GM12878 (cell line): Measurements from ENCODE around the gene INF2. TPM values are rescaled to one million over a fixed set of nuclear protein-coding genes. Genes with fewer than 3 reads are reported as not detected.

Experiments
- ATAC-seq: fragments of 200-7000 bp; cut with Tn5 transposase; 3 replicates; pipeline ENCODE4 v1.9.1; 2020; ENCODE audit warnings: mild to moderate bottlenecking, moderate library complexity
- Bru-seq: library from RNA; stranded (reverse); fragments of 400-500 nt; gene quantifications from one replicate; lab custom pipeline; 2021; lab: Mats Ljungman, UMichigan
- BruChase-seq, 2 experiments: library from RNA; stranded (reverse); fragments of 400-500 nt; gene quantifications; one replicate each; lab custom pipeline; 2021; lab: Mats Ljungman, UMichigan
- BruUV-seq: library from RNA; stranded (reverse); fragments of 400-500 nt; replicated peaks from 2 replicates; lab custom pipeline; 2021; lab: Mats Ljungman, UMichigan
- CTCF ChIA-PET: fragments of 300-600 bp; sonication (Branson Sonifier 250); formaldehyde crosslinking; extraction: SDS; loops from one replicate; lab custom pipeline; 2021; ENCODE audit warnings: inconsistent platforms; lab: Yijun Ruan, JAX
- POLR2A ChIA-PET: fragments of 350-600 bp; formaldehyde crosslinking; extraction: SDS; loops from one replicate; lab custom pipeline; 2021; ENCODE audit warnings: inconsistent platforms; lab: Charles Lee
- RAD21 ChIA-PET: fragments of 300-600 bp; sonication (Branson Sonifier 250); formaldehyde crosslinking; loops from one replicate; lab custom pipeline; 2023; ENCODE audit warnings: antibody characterized with exemption; ENCODE audit not compliant: unreplicated experiment; lab: Charles Lee
- SMC1A ChIA-PET: fragments of 300-600 bp; sonication (Branson Sonifier 250); formaldehyde crosslinking; loops from one replicate; lab custom pipeline; 2023; ENCODE audit not compliant: unreplicated experiment, uncharacterized antibody; lab: Charles Lee
- DNase-seq: peaks from one replicate; pipeline ENCODE4 v3.0.0-alpha.2; 2011; ENCODE audit warnings: low read depth, low spot score
- FAIRE-seq: peaks from 3 replicates; lab custom pipeline; 2011; peaks lifted over from hg19 to GRCh38; lab: Jason Lieb, UNC
- H2AFZ ChIP-seq: 2 replicates; pipeline ENCODE4 v1.6.0; 2011; ENCODE audit warnings: low read depth, low read length, control low read depth; ENCODE audit not compliant: control insufficient read depth
- H3K27ac ChIP-seq: 2 replicates; pipeline ENCODE4 v1.5.1; 2011; ENCODE audit warnings: control low read depth; ENCODE audit not compliant: control insufficient read depth, insufficient read depth
- H3K27me3 ChIP-seq, 2 experiments: replicated peaks in 1 of 2; 2 replicates each; pipeline versions ENCODE4 v1.6.0 to v1.6.1; 2011; ENCODE audit warnings: low read length in 1 of 2; ENCODE audit not compliant: control insufficient read depth in 2 of 2, insufficient read depth in 2 of 2
- H3K36me3 ChIP-seq, 2 experiments: 2 replicates each; pipeline ENCODE4 v1.5.1; 2011; ENCODE audit warnings: low read length in 1 of 2; ENCODE audit not compliant: control insufficient read depth in 2 of 2, insufficient read depth in 2 of 2
- H3K4me1 ChIP-seq: 2 replicates; pipeline ENCODE4 v1.6.1; 2011; ENCODE audit warnings: mild to moderate bottlenecking, low read length, moderate library complexity, mixed read lengths; ENCODE audit not compliant: control insufficient read depth, insufficient read depth
- H3K4me2 ChIP-seq: 2 replicates; pipeline ENCODE4 v1.6.0; 2011; ENCODE audit warnings: control low read depth; ENCODE audit not compliant: control insufficient read depth, insufficient read depth
- H3K4me3 ChIP-seq: fragments of 200-600 bp; sonication (generic); 2 replicates; pipeline ENCODE4 v1.5.1; 2016
- H3K79me2 ChIP-seq: 2 replicates; pipeline ENCODE4 v1.6.0; 2011; ENCODE audit warnings: low read length; ENCODE audit not compliant: control insufficient read depth, insufficient read depth
- H3K9ac ChIP-seq: 2 replicates; pipeline ENCODE4 v1.8.0; 2011; ENCODE audit warnings: low read length, control low read depth, mixed read lengths; ENCODE audit not compliant: control insufficient read depth, insufficient read depth
- H3K9me3 ChIP-seq: replicated peaks from 3 replicates; pipeline ENCODE4 v1.5.1; 2011; ENCODE audit warnings: mild to moderate bottlenecking, low read length; ENCODE audit not compliant: control insufficient read depth, insufficient read depth
- H4K20me1 ChIP-seq: 2 replicates; pipeline ENCODE4 v1.6.0; 2011; ENCODE audit not compliant: control insufficient read depth, insufficient read depth
- CHD4 ChIP-seq: fragments of 200-600 bp; sonication (generic); IDR thresholded peaks from 2 replicates; pipeline ENCODE4 v1.6.1; 2016; ENCODE audit warnings: mild to moderate bottlenecking
- GABPA ChIP-seq: IDR thresholded peaks from 2 replicates; pipeline ENCODE4 v1.6.1; 2014; ENCODE audit warnings: antibody characterized with exemption, low read depth, mild to moderate bottlenecking, inconsistent platforms
- MLLT1 ChIP-seq: fragments of 450-650 bp; IDR thresholded peaks from 2 replicates; pipeline ENCODE4 v1.6.1; 2016; ENCODE audit warnings: mild to moderate bottlenecking
- POLR2A ChIP-seq: IDR thresholded peaks from 2 replicates; pipeline ENCODE4 v1.6.1; 2011; ENCODE audit warnings: low read depth, mild to moderate bottlenecking, low read length
- SIN3A ChIP-seq: IDR thresholded peaks from 2 replicates; pipeline ENCODE4 v1.6.1; 2012; ENCODE audit warnings: low read depth, low read length, improper control_type of control experiment
- ZBED1 ChIP-seq: IDR thresholded peaks from 2 replicates; pipeline ENCODE4 v1.6.1; 2016; ENCODE audit warnings: borderline replicate concordance
- ZNF217 ChIP-seq: fragments of 450-650 bp; IDR thresholded peaks from 2 replicates; pipeline ENCODE4 v1.6.1; 2017; ENCODE audit warnings: antibody characterized with exemption, mild to moderate bottlenecking
- ZNF687 ChIP-seq: fragments of 450-650 bp; IDR thresholded peaks from 2 replicates; pipeline ENCODE4 v1.6.1; 2017; ENCODE audit warnings: mild to moderate bottlenecking, moderate library complexity
- WGBS: methylation state at CpG from one replicate; pipeline ENCODE4 v1.1.6; 2016; ENCODE audit warnings: low lambda C conversion rate; ENCODE audit not compliant: insufficient replicate concordance, insufficient coverage; ENCODE audit errors: missing lambda C conversion rate; 5-methylcytosine and 5-hydroxymethylcytosine counted together
- in situ Hi-C: fragments of 300-500 bp; cut with MboI; formaldehyde crosslinking; loops from 9 replicates; pipeline ENCODE4 v1.14.3; 2018; ENCODE audit warnings: mixed read lengths
- intact Hi-C: fragments of 100-400 bp; cut with micrococcal nuclease; formaldehyde crosslinking; loops from one replicate; pipeline ENCODE4 v1.14.2; 2022; ENCODE audit not compliant: unreplicated experiment
- long read RNA-seq, 2 experiments: library from polyadenylated mRNA; unstranded; transcript quantifications; one replicate each; pipeline ENCODE4 v2.0.0, GENCODE V29; 2019 to 2020
- polyA minus RNA-seq, 3 experiments: library from RNA; depleted of rRNA, polyadenylated mRNA; stranded (reverse); fragments of >200 nt; gene quantifications; 2 replicates each; pipeline ENCODE4 v1.2.3, GENCODE V29; 2011
- polyA plus RNA-seq, 11 experiments: library from polyadenylated mRNA; depleted of rRNA in 4 of 11; unstranded in 6 of 11; stranded (reverse) in 5 of 11; fragments of >200 nt; fragmentation: Nextera tagmentation in 4 of 11; fragmentation: Illumina TruSeq in 1 of 11; extraction: Ambion mirVana in 4 of 11; extraction: Trizol in 1 of 11; gene quantifications; 1 replicate in 1 of 11; 2 replicates in 10 of 11; pipeline versions ENCODE4 v1.2.1 to v1.2.3, GENCODE V29; 2011 to 2016; ENCODE audit warnings: inconsistent platforms in 2 of 11, missing spikeins in 2 of 11, low read depth in 1 of 11
- total RNA-seq, 4 experiments: library from RNA; depleted of rRNA in 3 of 4; stranded (reverse); fragments of >200 nt in 3 of 4; fragmentation: Illumina TruSeq in 1 of 4; extraction: Trizol in 1 of 4; gene quantifications; 2 replicates each; pipeline versions ENCODE4 v1.2.1 to v1.2.3, GENCODE V29; 2013 to 2021

Gene INF2
- 37.0 and 50.2 TPM in 2 replicates for total RNA-seq (2013; cell fraction: nucleolus; rRNA removed)
- total RNA-seq (2014; rRNA removed) (16.3 and 21.1 TPM in 2 replicates), total RNA-seq (2014; rRNA removed; fragmentation: Illumina TruSeq; extraction: Trizol) (5.7 and 5.8 TPM in 2 replicates), total RNA-seq (2021) (42.7 and 43.2 TPM in 2 replicates), polyA plus RNA-seq (2011; rRNA removed) (3.8 and 7.6 TPM in 2 replicates), polyA plus RNA-seq (2014; fragmentation: Illumina TruSeq; extraction: Trizol) (2.7 and 5.3 TPM in 2 replicates), polyA plus RNA-seq (2014; fragmentation: Nextera tagmentation; extraction: Ambion mirVana) (1 to 10 TPM in 1 of 2 experiments, under 1 TPM in 1; 0.72 to 2.1 TPM), polyA plus RNA-seq (2014; rRNA removed) (28.2 and 33.9 TPM in 2 replicates), polyA plus RNA-seq (2016; fragmentation: Nextera tagmentation; extraction: Ambion mirVana) (1 to 10 TPM; 8.9 to 9.1 TPM), polyA minus RNA-seq (2011; rRNA and poly(A)+ RNA removed) (6.9 and 11.0 TPM in 2 replicates), Bru-seq, nascent RNA (percentile 51 among the genes with signal in this experiment), BruChase-seq, experiment 1, labeled RNA remaining after a 6-hour chase (percentile 56 among the genes with signal in this experiment), BruChase-seq, experiment 2, labeled RNA remaining after a 2-hour chase (percentile 50 among the genes with signal in this experiment)
- 3.7 TPM for polyA plus RNA-seq (2011; ENCODE audit: low read depth)
- 10.7 and 17.5 TPM in 2 replicates for polyA plus RNA-seq (2011; cell fraction: cytosol; rRNA removed)
- 60.3 and 71.2 TPM in 2 replicates for polyA plus RNA-seq (2011; cell fraction: nucleus; rRNA removed)
- 14.3 and 21.6 TPM in 2 replicates for polyA plus RNA-seq (2012)
- 4.5 and 10.3 TPM in 2 replicates for polyA minus RNA-seq (2011; cell fraction: cytosol; rRNA and poly(A)+ RNA removed)
- polyA minus RNA-seq (2011; cell fraction: nucleus; rRNA and poly(A)+ RNA removed), result 9.9 and 14.4 TPM in 2 replicates
- long read RNA-seq, experiment 1, transcript INF2-204 (5 exons, 1,689 nt), result major isoform, 11 of 13 reads
- long read RNA-seq, experiment 1, partial matches to known transcripts, result 1 of 13 reads
- long read RNA-seq, experiment 1, other reads (novel, unspliced or antisense), result 1 of 13 reads
- long read RNA-seq, experiment 2, partial matches to known transcripts, result 1 of 2 reads
- long read RNA-seq, experiment 2, other reads (novel, unspliced or antisense), result 0 of 2 reads

- ChIA-PET RAD21 (interaction anchor here (0.7 to 1.6 kb wide), 3 partner anchors 8 to 32 kb away, joined by 3 to 5 read pairs (median 3); no protein-coding TSS in a partner anchor), POLR2A (interaction anchor here (1.7 kb wide), 1 partner anchor 11 kb away, joined by 5 read pairs; no protein-coding TSS in a partner anchor), CTCF (interaction anchor here (0.9 to 2.0 kb wide), 3 partner anchors 8 to 15 kb away, joined by 3 to 7 read pairs (median 3); no protein-coding TSS in a partner anchor), SMC1A (interaction anchor here (0.6 kb wide), 1 partner anchor 26 kb away, joined by 3 read pairs; no protein-coding TSS in a partner anchor)
- Histone ChIP-seq H3K9ac (peak within 1 kb of the TSS; percentile 74), H2AFZ (peak within 1 kb of the TSS; percentile 75), H3K4me3 (peak within 1 kb of the TSS; percentile 83), H3K36me3 (no peaks in the 10 kb centered on the region), H3K27me3 (no peaks in the 10 kb centered on the region), H3K79me2 (peaks cover 30% of the 10 kb centered on the region), H3K4me1 (peaks cover 14% of the 10 kb centered on the region), H3K9me3 (no peaks in the 10 kb centered on the region), H3K27ac (peak within 1 kb of the TSS; percentile 61), H4K20me1 (no peaks in the 10 kb centered on the region; the same call in 1 of the 2 replicates), H3K4me2 (peak within 1 kb of the TSS; percentile 88)
- intact Hi-C loops, result no loop called here
- DNase-seq (no peak), ATAC-seq (peak; percentile 80), FAIRE-seq (no peak)
- BruUV-seq, result no TSS peak
- in situ Hi-C loops, result no loop called here
- WGBS, result 1% methylated on average over 26 of the region's 76 CpGs
- TF ChIP-seq ZBED1 (no peak), ZNF687 (peak; percentile 33; the same call in 1 of the 2 replicates), GABPA (no peak), MLLT1 (no peak), CHD4 (no peak), SIN3A (no peak), ZNF217 (no peak), POLR2A (peak; percentile 59; the same call in 1 of the 2 replicates)
Measured at GRCh38 chr14:104689109-104689880, at the start of gene INF2. INF2 (plus strand) TSS chr14:104689618; CDS start chr14:104701366, 11,748 bp downstream.
